K562 (cell line): Measurements from ENCODE around the gene FERMT1. TPM values are rescaled to one million over a fixed set of nuclear protein-coding genes. Genes with fewer than 3 reads are reported as not detected.

Source experiments
- ATAC-seq: fragments of 200-7000 bp; cut with Tn5 transposase; 3 replicates; pipeline ENCODE4 v1.9.1; 2020; ENCODE audit warnings: moderate library complexity
- BruUV-seq: library from RNA; stranded (reverse); fragments of 400-500 nt; replicated peaks from 2 replicates; lab custom pipeline; 2021; lab: Mats Ljungman, UMichigan
- CTCF ChIA-PET: fragments of 300-600 bp; formaldehyde crosslinking; extraction: SDS; loops from one replicate; lab custom pipeline; 2021; ENCODE audit warnings: low intra/inter-chr PET ratio; lab: Yijun Ruan, JAX
- POLR2A ChIA-PET: fragments of 300-600, 350-650 bp; sonication (Branson Sonifier 250); formaldehyde crosslinking; extraction: SDS; loops from one replicate; lab custom pipeline; 2021; ENCODE audit warnings: antibody characterized with exemption, inconsistent platforms; lab: Yijun Ruan, JAX
- DNase-seq, 4 experiments: peaks; one replicate each; pipeline versions ENCODE4 v3.0.0 to v3.0.0-alpha.2; 2011 to 2018; ENCODE audit warnings: low spot score in 3 of 4, mixed read lengths in 3 of 4; ENCODE audit errors: extremely low read depth in 1 of 4
- FAIRE-seq: peaks from 2 replicates; lab custom pipeline; 2011; peaks lifted over from hg19 to GRCh38; lab: Jason Lieb, UNC
- H2AFZ ChIP-seq: 2 replicates; pipeline ENCODE4 v1.6.0; 2011; ENCODE audit warnings: low read depth, low read length, control low read depth, inconsistent platforms
- H3K27ac ChIP-seq: fragments of 200-600 bp; 3 replicates; pipeline ENCODE4 v1.8.0; 2011; ENCODE audit warnings: low read depth, mild to moderate bottlenecking, control low read depth, inconsistent platforms, low read length, moderate library complexity, mixed read lengths; ENCODE audit errors: extremely low read depth
- H3K27me3 ChIP-seq, 2 experiments: fragments of 300-600 bp in 1 of 2; 2 replicates in 1 of 2; 3 replicates in 1 of 2; pipeline versions ENCODE4 v1.6.0 to v1.8.0; 2011; ENCODE audit warnings: inconsistent platforms in 2 of 2, low read length in 2 of 2, mild to moderate bottlenecking in 1 of 2, mixed read lengths in 1 of 2, moderate library complexity in 1 of 2; ENCODE audit not compliant: control insufficient read depth in 2 of 2, insufficient read depth in 2 of 2
- H3K36me3 ChIP-seq: fragments of 300-600 bp; 3 replicates; pipeline ENCODE4 v1.8.0; 2011; ENCODE audit warnings: mild to moderate bottlenecking, low read length, inconsistent platforms; ENCODE audit not compliant: control insufficient read depth, insufficient read depth
- H3K4me1 ChIP-seq, 2 experiments: fragments of 200-600 bp in 1 of 2; replicated peaks in 1 of 2; 2 replicates in 1 of 2; 3 replicates in 1 of 2; pipeline versions ENCODE4 v1.5.1 to v1.8.0; 2011; ENCODE audit warnings: inconsistent platforms in 2 of 2, low read length in 2 of 2, mild to moderate bottlenecking in 1 of 2, mixed read lengths in 1 of 2, moderate library complexity in 1 of 2; ENCODE audit not compliant: control insufficient read depth in 2 of 2, insufficient read depth in 2 of 2
- H3K4me2 ChIP-seq: 2 replicates; pipeline ENCODE4 v1.6.1; 2011; ENCODE audit warnings: low read length, control low read depth, inconsistent platforms, mixed read lengths; ENCODE audit not compliant: insufficient read depth
- H3K4me3 ChIP-seq: fragments of 200-600 bp; sonication (generic), shearing (Covaris generic); 2 replicates; pipeline ENCODE4 v1.5.1; 2016; ENCODE audit warnings: control low read depth, inconsistent platforms
- H3K79me2 ChIP-seq: fragments of 200-600 bp; 3 replicates; pipeline ENCODE4 v1.8.0; 2011; ENCODE audit warnings: low read length, inconsistent platforms; ENCODE audit not compliant: control insufficient read depth, insufficient read depth
- H3K9ac ChIP-seq, 2 experiments: 2 replicates each; pipeline versions ENCODE4 v1.6.0 to v1.6.1; 2011; ENCODE audit warnings: low read depth in 2 of 2, low read length in 2 of 2, control low read depth in 1 of 2, inconsistent platforms in 1 of 2, mild to moderate bottlenecking in 1 of 2, mixed read lengths in 1 of 2; ENCODE audit not compliant: insufficient read depth in 1 of 2
- H3K9me1 ChIP-seq: one replicate; pipeline ENCODE4 v1.6.0; 2011; ENCODE audit warnings: inconsistent platforms, mild to moderate bottlenecking, low read length, moderate library complexity; ENCODE audit not compliant: control insufficient read depth, insufficient read depth
- H3K9me3 ChIP-seq: replicated peaks from 2 replicates; pipeline ENCODE4 v1.5.1; 2011; ENCODE audit warnings: low read depth, low read length, inconsistent platforms; ENCODE audit not compliant: control insufficient read depth, insufficient read depth
- H4K20me1 ChIP-seq: replicated peaks from 2 replicates; pipeline ENCODE4 v1.6.1; 2011; ENCODE audit warnings: low read length, inconsistent platforms, mixed read lengths; ENCODE audit not compliant: control insufficient read depth, insufficient read depth
- FOSL1 ChIP-seq: fragments of 200-800 bp; sonication (Bioruptor generic); conservative IDR thresholded peaks from 2 replicates; pipeline ENCODE4 v1.6.1; 2016; ENCODE audit warnings: missing genetic modification characterization, missing compliant biosample characterization
- GTF3C2 ChIP-seq: IDR thresholded peaks from 3 replicates; pipeline ENCODE4 v1.6.1; 2011; ENCODE audit warnings: borderline replicate concordance, mild to moderate bottlenecking, moderate library complexity; ENCODE audit not compliant: insufficient read length; ENCODE audit errors: extremely low read depth
- MEF2A ChIP-seq: IDR thresholded peaks from 2 replicates; pipeline ENCODE4 v1.6.1; 2011; ENCODE audit warnings: low read depth, mild to moderate bottlenecking, low read length, moderate library complexity; ENCODE audit not compliant: control insufficient read depth
- ZNF12 ChIP-seq: sonication (generic); formaldehyde crosslinking; IDR thresholded peaks from 2 replicates; pipeline ENCODE4 v1.4.0; 2020; ENCODE audit warnings: mild to moderate bottlenecking, missing genetic modification reagents
- WGBS: fragments of 100-300 bp; shearing (Covaris generic); methylation state at CpG from one replicate; pipeline ENCODE4 v1.1.6; 2016; ENCODE audit warnings: low coverage, mixed read lengths; ENCODE audit not compliant: insufficient coverage; ENCODE audit errors: missing lambda C conversion rate; 5-methylcytosine and 5-hydroxymethylcytosine counted together
- in situ Hi-C: fragments of 300-500 bp; cut with MboI; formaldehyde crosslinking; loops from 4 replicates; pipeline ENCODE4 v1.15.0; 2018; ENCODE audit warnings: inconsistent platforms, mixed read lengths
- intact Hi-C: fragments of 100-400 bp; cut with micrococcal nuclease; formaldehyde crosslinking; loops from 2 replicates; pipeline ENCODE4 v1.14.2; 2022
- polyA plus RNA-seq, 8 experiments: library from polyadenylated mRNA; depleted of rRNA in 4 of 8; stranded (reverse) in 5 of 8; unstranded in 3 of 8; fragments of >200 nt; fragmentation: Nextera tagmentation in 2 of 8; fragmentation: Illumina TruSeq in 1 of 8; extraction: Ambion mirVana in 2 of 8; extraction: Trizol in 1 of 8; gene quantifications; 2 replicates each; pipeline versions ENCODE4 v1.2.1 to v1.2.3, GENCODE V29; 2011 to 2014; ENCODE audit warnings: inconsistent platforms in 1 of 8, missing spikeins in 1 of 8
- total RNA-seq, 7 experiments: library from RNA; depleted of rRNA in 6 of 7; stranded (reverse); fragments of >200 nt in 6 of 7; fragmentation: Illumina TruSeq in 2 of 7; extraction: Trizol in 2 of 7; gene quantifications; 2 replicates each; pipeline versions ENCODE4 v1.2.1 to v1.2.3, GENCODE V29; 2011 to 2021; ENCODE audit warnings: low replicate concordance in 1 of 7

Gene FERMT1
- total and polyA plus RNA-seq, 9 of the 15 experiments (the other 6 are each of a cell fraction or from before 2014, with no cell fraction given) = 0.07 TPM; not detected in 8

DNA sequence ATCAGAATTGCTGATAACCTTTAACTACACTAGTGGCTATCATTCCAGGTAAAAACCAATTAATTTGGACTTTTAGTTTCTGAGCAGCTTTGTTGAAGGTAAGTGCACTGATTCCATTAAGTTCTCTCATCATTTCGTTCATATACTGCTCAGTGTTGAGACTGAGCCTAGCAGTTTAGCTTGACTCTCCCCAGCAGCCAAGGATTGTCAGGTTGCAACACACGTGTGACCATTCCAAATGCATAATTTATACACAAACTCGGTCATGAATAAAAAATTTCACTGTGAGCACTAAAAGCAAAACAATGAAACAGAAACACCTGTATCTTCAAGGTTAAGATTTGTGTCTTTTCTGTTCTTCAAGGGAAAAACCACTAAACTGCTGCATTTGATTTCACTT is 8.9 kb downstream of the FERMT1 start:
- Histone ChIP-seq H3K4me3 (no peak overlapping the region), H3K27ac (no peak overlapping the region), H4K20me1 (no peaks in the 10 kb centered on the region), H2AFZ (no peak overlapping the region), H3K9me3 (no peaks in the 10 kb centered on the region; the same call in 1 of the 2 replicates), H3K4me2 (no peak overlapping the region), H3K4me1 (no peaks in the 10 kb centered on the region), H3K79me2 (no peaks in the 10 kb centered on the region), H3K9me1 (no peaks in the 10 kb centered on the region), H3K36me3 (no peaks in the 10 kb centered on the region), H3K27me3 (no peaks in the 10 kb centered on the region), H3K9ac (no peak overlapping the region)
- ChIA-PET CTCF (no interaction called here), POLR2A (no interaction called here)
- intact Hi-C loops (no loop called here), in situ Hi-C loops (no loop called here)
- BruUV-seq = no TSS peak
- no peak for FAIRE-seq
- no peak for DNase-seq
- ATAC-seq = no peak
- 0% methylated on average over 3 of the region's 3 CpGs for WGBS
- TF ChIP-seq FOSL1 (no peak), ZNF12 (CRISPR knock-in tag) (no peak), GTF3C2 (no peak), MEF2A (no peak)
